ENCODE measurements around the gene CENPU. TPM values are rescaled to one million over a fixed set of nuclear protein-coding genes. Genes with fewer than 3 reads are reported as not detected.
"Not testable (repeated sequence)": the region's sequence is repeated elsewhere in the genome, so short reads cannot be mapped to it uniquely, and the experiment has no call there.

CENPU gene
- total RNA-seq, 4 donors from 2014 or later: 0.34 to 1.3 (median 0.74) TPM

- H3K9me3 ChIP-seq: no peaks in the 10 kb centered on the region
- no peak for DNase-seq (ENCODE audit: extremely low spot score)
- H3K27me3 ChIP-seq: no peaks in the 10 kb centered on the region
- peaks cover 0 to 4% (median 0%) of the 10 kb centered on the region in 4 donors for H3K4me1 ChIP-seq
- no peak overlapping the region for H3K27ac ChIP-seq (replicated peaks in 1 of 4)
- TF ChIP-seq EP300 (IDR thresholded peaks at IDR 0.05) (no peak), POLR2AphosphoS5 (IDR thresholded peaks at IDR 0.05) (no peak), POLR2A (IDR thresholded peaks at IDR 0.05; ENCODE audit: low read depth) (no peak), CTCF (IDR thresholded peaks at IDR 0.05) (no peak)
- intact Hi-C loops (cut with DNase I): loop anchor here (10.0 kb wide), 1 partner anchor 438 kb away; no protein-coding TSS in a partner anchor
- peaks cover 24 to 81% (median 48%) of the 10 kb centered on the region in 4 donors for H3K36me3 ChIP-seq
- no peak overlapping the region for H3K4me3 ChIP-seq
- WGBS: 76% methylated on average over 6 of the region's 6 CpGs
Observed at GRCh38 chr4:184666670-184667069, 67.2 kb downstream of the CENPU start.

DNA sequence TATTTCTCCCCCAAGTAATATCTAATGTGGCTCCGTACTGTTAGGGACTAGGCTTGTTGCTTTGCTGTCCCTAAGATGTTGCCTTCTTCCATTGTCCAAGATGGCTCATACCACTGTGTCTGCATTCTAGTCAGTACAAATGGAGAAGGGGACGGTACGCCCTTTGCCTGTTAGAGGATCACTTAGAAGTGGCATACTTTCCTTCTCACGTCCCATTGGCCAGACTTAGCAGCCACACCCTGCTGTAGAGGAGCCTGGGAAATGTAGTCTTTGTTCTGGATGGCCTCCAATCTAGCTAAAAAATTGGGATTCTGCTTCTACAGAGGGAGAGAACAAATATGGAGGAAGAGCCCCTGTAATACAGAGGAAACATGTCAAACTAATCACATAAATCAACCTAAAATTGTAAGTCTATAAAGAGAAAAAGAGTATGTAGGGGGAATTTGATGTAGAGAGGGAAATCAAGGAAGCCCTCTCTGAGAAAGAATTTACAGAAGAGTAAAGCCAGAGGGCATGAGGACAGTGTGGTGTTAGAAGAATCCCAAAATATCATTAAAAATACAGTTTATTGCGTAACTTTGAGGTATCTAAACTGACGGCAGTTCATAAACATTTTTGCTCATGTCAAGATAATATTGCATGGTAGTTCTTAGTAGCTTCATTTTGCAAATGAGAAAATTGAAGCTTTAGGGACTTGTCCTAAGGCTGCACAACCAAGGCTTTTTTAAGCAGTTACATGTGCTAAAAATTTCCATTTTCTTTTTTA, 69.3 kb downstream of the CENPU start:
- Histone ChIP-seq H3K27me3 (no peaks in the 10 kb centered on the region), H3K4me3 (no peak overlapping the region), H3K27ac (replicated peaks in 1 of 4) (no peak overlapping the region), H3K4me1 (peaks cover 0 to 4% (median 0%) of the 10 kb centered on the region in 4 donors), H3K36me3 (peaks cover 24 to 79% (median 51%) of the 10 kb centered on the region in 4 donors), H3K9me3 (no peaks in the 10 kb centered on the region)
- WGBS: 66% methylated on average over 6 of the region's 6 CpGs
- intact Hi-C loops (cut with DNase I): loop anchor here (10.0 kb wide), 1 partner anchor 440 kb away; no protein-coding TSS in a partner anchor
- no peak for TF ChIP-seq POLR2AphosphoS5 (IDR thresholded peaks at IDR 0.05)
- no peak for TF ChIP-seq POLR2A (IDR thresholded peaks at IDR 0.05; ENCODE audit: low read depth)
- no peak for DNase-seq (ENCODE audit: extremely low spot score)

GRCh38 chr4:184662236-184662635, 71.7 kb downstream of the CENPU start:
- 63% methylated on average over 1 of the region's 1 CpG for WGBS
- Histone ChIP-seq H3K4me1 (no peaks in the 10 kb centered on the region), H3K9me3 (no peaks in the 10 kb centered on the region), H3K27me3 (no peaks in the 10 kb centered on the region), H3K4me3 (no peak overlapping the region), H3K36me3 (peaks cover 11 to 59% (median 33%) of the 10 kb centered on the region in 4 donors), H3K27ac (replicated peaks in 1 of 4) (no peak overlapping the region)
- intact Hi-C loops (cut with DNase I): loop anchor here (10.0 kb wide), 1 partner anchor 443 kb away; no protein-coding TSS in a partner anchor
- no peak for DNase-seq (ENCODE audit: extremely low spot score)
- no peak for TF ChIP-seq EP300 (IDR thresholded peaks at IDR 0.05)
- TF ChIP-seq POLR2A (IDR thresholded peaks at IDR 0.05; ENCODE audit: low read depth): no peak
- no peak for TF ChIP-seq POLR2AphosphoS5 (IDR thresholded peaks at IDR 0.05)
- TF ChIP-seq CTCF (IDR thresholded peaks at IDR 0.05): no peak

DNA sequence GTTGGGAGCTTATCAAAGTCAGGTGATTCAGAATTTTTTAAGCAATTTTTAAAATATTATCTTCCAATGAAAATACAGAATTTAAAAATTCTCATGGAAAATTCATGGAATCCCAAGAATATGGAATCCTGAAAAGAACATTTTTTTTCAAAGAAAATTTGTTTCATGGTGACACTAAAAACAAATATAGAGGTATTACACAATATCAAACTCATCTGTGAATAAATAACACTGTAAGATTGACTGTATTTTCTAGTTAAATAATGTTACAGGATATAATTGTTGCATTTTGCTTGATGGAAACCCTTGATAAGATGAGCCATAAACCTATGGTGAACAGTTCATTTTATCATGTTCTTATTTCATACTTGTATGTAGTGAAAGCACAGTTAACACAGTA, 72.9 kb downstream of the CENPU start:
- no peak overlapping the region for H3K27ac ChIP-seq (replicated peaks in 1 of 4)
- no peaks in the 10 kb centered on the region for H3K27me3 ChIP-seq
- TF ChIP-seq EP300 (IDR thresholded peaks at IDR 0.05): no peak
- TF ChIP-seq CTCF (IDR thresholded peaks at IDR 0.05): no peak
- no peaks in the 10 kb centered on the region for H3K9me3 ChIP-seq
- H3K4me3 ChIP-seq: no peak overlapping the region
- H3K36me3 ChIP-seq: peaks cover 2 to 55% (median 23%) of the 10 kb centered on the region in 4 donors
- H3K4me1 ChIP-seq: no peaks in the 10 kb centered on the region
- intact Hi-C loops (cut with DNase I): loop anchor here (10.0 kb wide), 1 partner anchor 444 kb away; no protein-coding TSS in a partner anchor
- no peak for DNase-seq (ENCODE audit: extremely low spot score)

DNA sequence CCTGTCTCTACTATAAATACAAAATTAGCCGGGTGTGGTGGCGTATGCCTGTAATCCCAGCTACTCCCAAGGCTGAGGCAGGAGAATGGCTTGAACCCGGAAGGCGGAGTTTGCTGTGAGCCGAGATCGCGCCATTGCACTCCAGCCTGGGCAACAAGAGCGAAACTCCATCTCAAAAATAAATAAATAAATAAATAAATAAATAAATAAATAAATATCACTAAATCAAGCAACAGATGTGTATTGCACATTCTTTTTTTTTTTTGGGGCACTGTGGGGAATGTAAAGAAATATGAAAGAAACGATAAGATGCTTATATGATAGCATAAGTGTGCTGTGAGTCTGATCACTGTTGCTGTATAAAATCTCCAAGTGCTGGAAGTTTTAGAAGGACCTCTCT, 76.1 kb downstream of the CENPU start:
- intact Hi-C loops (cut with DNase I): loop anchor here (10.0 kb wide), 1 partner anchor 167 kb away; the partner anchor contains the start of gene ACSL1
- not testable (repeated sequence) for H3K4me1 ChIP-seq; H3K9me3 ChIP-seq; H3K27me3 ChIP-seq; DNase-seq (ENCODE audit: extremely low spot score); H3K27ac ChIP-seq (replicated peaks in 1 of 4); H3K4me3 ChIP-seq
- H3K36me3 ChIP-seq: peaks cover 0 to 46% (median 19%) of the 10 kb centered on the region in 4 donors
- WGBS: 96% methylated on average over 9 of the region's 9 CpGs

Data from esophagus muscularis mucosa (tissue), 4 donors.